ENCODE data around the gene TBXA2R.

DNA sequence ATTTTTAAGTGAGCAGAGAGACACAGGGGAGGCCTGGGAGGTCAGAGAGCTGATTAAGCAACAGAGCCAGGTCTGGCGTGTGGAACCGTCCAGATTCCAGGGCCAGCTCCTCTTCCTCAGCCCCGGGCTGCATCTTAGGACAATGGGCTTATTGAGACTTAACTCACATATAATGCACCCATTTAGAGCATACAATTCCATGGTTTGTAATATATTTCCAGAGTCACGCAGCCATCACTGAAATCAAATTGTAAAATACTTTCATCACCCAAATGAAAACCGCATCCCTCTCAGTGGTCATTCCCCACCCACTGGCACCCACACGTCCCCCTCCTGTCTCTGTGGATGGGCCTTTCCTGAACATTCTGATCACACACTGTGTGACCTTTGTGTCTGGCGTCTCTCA lies 36.1 kb downstream of the TBXA2R start:
- TF ChIP-seq, protein P1, sequence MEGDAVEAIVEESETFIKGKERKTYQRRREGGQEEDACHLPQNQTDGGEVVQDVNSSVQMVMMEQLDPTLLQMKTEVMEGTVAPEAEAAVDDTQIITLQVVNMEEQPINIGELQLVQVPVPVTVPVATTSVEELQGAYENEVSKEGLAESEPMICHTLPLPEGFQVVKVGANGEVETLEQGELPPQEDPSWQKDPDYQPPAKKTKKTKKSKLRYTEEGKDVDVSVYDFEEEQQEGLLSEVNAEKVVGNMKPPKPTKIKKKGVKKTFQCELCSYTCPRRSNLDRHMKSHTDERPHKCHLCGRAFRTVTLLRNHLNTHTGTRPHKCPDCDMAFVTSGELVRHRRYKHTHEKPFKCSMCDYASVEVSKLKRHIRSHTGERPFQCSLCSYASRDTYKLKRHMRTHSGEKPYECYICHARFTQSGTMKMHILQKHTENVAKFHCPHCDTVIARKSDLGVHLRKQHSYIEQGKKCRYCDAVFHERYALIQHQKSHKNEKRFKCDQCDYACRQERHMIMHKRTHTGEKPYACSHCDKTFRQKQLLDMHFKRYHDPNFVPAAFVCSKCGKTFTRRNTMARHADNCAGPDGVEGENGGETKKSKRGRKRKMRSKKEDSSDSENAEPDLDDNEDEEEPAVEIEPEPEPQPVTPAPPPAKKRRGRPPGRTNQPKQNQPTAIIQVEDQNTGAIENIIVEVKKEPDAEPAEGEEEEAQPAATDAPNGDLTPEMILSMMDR (IDR thresholded peaks at IDR 0.05; ENCODE audit: low read length) = no peak
- TF ChIP-seq EZH2phosphoT487 (IDR thresholded peaks at IDR 0.05; ENCODE audit: low read length) (no peak), EZH2 (optimal IDR thresholded peaks at IDR 0.05; ENCODE audit: low read depth, low read length) (no peak)
